GM18951 (cell line): Measurements from ENCODE around the gene TMEM143.
A peak's percentile ranks its signal among the peaks of the same experiment; 100 is the strongest.

ENCODE experiments used
- POLR2A ChIP-seq: IDR thresholded peaks from 4 replicates; pipeline ENCODE4 v1.6.1; 2011; ENCODE audit warnings: mild to moderate bottlenecking; ENCODE audit not compliant: insufficient read length, insufficient read depth; ENCODE audit errors: extremely low read depth
- in situ Hi-C: fragments of 300-500 bp; cut with MboI; formaldehyde crosslinking; loops from one replicate; pipeline ENCODE4 v1.12.0; 2022; ENCODE audit warnings: low sequenced_read_pairs, mixed read lengths, inconsistent platforms; ENCODE audit not compliant: unreplicated experiment

Gene TMEM143

DNA sequence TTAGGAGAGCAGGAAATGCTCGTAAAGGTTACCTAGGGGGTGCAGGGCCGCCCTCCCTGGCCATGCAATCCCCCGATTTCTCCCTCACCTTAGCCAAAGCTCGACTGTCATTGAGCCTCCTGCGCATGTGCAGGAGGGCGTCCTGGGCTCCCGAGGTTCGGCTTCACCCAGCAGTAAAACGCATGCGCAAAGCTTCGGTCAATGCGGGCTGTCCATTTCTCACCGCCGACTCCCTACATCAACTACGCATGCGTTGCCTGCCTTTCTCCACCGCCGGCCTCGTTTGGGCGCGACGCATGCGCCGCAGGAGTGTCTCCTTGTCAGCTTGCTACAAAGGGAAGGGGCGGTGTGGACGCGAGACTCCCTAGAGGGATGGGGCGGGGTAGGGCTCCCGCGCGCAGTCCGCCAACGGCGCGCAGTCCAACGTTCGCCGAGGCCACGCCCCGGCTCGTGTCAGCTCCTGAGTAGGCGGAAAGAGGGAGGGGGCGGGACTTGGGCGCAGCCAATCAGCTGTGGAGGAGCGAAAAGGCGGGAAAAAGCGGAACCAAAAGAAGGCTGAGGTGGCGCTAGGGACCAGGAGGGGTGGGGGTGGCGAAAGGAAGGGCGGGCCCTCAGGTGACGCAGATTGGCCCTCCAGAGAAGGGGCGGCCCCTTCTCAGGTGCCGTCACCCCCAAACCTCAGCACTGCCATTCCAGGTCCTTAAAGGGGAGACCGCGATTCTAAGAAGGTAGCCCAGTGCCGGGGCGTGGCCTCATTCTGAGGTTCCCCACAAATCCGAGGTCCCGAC, at the start of gene TMEM143, which contains the start of gene SYNGR4:
Gene TMEM143 (minus strand): TSS at position 131 of the 788 bp plus-strand sequence. CDS start 20 bp downstream, at position 111.
Gene SYNGR4 (plus strand): TSS at position 558 of the 788 bp plus-strand sequence. CDS start 1,476 bp downstream, outside the sequence.
- in situ Hi-C loops, result no loop called here
- TF ChIP-seq POLR2A, result peak; percentile 74

DNA sequence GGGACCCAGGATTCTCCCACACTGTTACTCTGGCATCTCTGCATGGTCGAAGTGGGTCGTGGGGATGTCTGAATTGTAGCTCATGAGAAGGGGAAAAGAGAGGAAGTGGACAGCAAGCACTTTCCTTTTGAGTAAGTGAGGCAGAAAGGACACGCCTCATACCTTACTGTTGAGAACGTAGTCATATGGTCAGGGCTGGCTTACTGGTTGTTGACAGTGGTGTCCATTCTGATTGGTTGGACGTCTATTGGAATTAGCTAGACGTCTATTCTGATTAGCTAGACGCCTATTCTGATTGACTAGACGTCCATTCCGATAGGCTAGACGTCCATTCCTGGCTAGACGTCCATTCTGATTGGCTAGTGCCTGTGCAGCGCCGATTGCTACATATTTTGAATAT, 42.1 kb upstream of the TMEM143 start:
- no peak for TF ChIP-seq POLR2A
- in situ Hi-C loops, result no loop called here

DNA sequence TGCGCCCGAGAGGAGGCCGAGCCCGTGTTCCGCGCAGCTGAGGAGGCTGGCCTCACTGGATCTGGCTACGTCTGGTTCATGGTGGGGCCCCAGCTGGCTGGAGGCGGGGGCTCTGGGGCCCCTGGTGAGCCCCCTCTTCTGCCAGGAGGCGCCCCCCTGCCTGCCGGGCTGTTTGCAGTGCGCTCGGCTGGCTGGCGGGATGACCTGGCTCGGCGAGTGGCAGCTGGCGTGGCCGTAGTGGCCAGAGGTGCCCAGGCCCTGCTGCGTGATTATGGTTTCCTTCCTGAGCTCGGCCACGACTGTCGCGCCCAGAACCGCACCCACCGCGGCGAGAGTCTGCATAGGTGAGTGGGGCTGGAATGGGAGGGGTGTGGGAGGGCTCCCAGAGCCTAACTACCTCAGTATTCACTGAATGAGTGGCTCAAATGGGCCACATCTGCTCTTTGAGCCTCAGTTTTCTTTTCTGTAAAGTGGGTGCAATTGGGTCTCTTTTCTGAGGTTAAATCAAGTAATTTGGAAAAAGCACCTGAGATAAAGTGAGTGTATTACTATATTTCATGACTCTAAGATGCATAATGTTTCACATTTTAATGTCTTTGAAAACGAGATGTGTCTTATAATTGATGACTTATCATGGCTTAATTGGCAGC, 41.4 kb upstream of the TMEM143 start:
- TF ChIP-seq POLR2A, result no peak
- in situ Hi-C loops, result no loop called here

DNA sequence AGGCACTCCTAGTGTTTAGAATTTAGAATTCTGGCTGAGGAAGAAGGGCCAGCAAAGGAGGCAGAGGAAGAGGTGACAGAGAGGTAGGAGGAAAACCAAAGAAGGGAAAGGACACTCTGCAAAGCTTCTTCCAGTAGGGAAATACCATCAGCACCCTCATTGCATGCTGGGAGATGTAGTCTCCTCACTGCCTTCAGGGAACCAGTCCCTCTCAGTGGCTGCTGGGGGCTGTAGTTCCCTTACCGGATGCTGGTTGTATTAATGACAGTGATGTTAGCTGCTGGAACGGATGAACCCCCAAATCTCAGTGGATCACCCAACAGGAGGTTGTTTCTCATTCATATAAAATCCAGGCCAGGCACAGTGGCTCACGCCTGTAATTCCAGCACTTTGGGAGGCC, 39.9 kb upstream of the TMEM143 start:
- TF ChIP-seq POLR2A, result no peak
- in situ Hi-C loops, result no loop called here

DNA sequence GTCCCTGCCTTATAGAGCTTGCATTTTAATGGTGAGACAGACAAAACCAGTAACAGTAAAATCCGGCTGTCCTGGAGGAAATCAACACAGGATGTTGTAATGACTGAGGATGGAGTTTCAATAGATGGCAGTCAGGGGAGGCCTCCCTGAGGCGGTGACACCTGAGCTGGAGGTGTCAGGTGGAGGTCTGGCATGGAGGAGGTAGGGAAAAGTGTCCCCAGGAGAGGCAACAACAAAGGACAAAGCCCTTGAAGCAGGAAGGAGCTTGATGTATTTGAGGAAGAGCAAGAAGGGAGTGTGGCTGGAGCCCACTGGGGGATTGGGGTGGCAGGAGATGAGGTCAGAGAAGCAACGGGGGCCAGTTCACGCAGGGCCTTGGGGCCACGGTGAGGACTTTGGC, 37.5 kb upstream of the TMEM143 start:
- in situ Hi-C loops, result no loop called here
- TF ChIP-seq POLR2A, result no peak

DNA sequence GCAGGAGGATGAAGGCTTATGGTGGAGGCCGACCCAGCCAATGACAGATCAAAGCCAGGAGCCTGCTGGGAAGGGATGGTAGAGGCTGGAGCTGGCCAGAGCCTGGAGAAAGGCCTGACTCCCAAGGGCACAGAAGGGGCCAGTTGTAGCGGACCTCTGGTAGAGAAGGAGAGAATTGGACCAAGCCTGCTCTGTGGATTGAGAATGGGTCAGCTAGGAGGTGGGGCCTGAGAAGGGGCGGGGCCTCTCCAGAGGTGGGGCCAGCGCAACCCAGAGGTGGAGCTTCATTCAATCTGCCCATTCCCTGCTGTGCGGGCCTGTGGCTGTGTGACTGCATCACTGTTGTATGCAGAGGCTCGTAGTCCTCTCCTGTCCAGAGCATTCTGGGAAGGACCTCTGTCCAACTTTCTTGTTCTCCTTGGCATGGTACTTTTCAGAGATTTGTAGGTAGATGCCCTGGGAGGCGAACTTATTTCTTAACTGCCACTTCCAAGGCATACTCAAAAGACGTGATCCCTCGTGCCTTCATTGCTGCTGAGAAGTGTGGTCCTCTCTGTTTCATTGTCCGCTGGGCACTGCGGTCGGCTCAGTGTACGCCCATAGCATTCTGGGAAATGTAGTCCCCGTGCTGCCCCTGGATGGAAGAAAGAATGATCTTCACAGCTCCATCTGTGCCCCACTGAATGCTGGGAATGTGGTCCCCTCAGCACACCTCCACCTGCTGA, 36.4 kb upstream of the TMEM143 start:
- no peak for TF ChIP-seq POLR2A
- in situ Hi-C loops, result no loop called here

DNA sequence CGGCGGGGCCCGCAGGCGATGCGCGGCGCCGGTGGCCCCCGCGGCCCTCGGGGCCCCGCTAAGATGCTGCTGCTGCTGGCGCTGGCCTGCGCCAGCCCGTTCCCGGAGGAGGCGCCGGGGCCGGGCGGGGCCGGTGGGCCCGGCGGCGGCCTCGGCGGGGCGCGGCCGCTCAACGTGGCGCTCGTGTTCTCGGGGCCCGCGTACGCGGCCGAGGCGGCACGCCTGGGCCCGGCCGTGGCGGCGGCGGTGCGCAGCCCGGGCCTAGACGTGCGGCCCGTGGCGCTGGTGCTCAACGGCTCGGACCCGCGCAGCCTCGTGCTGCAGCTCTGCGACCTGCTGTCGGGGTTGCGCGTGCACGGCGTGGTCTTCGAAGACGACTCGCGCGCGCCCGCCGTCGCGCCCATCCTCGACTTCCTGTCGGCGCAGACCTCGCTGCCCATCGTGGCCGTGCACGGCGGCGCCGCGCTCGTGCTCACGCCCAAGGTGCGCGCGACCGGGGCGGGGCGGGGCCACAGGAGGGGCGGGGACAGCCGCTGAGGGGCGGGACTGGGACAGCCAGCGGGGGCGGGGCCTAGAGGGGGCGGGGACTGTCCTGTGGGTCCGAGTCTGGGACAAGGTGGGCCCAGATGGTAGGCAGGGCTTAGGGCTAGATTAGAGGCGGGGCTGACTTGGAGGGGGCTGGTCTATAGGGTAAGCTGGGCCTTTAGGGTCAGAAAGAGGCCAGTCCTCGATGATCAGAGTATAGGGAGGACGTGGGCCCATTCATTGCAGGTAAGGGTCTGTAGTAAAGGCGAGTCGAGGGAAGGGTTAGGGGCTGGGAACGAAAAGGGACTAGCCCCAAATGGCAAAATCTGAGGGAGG, 34.9 kb upstream of the TMEM143 start:
- TF ChIP-seq POLR2A, result peak; percentile 67
- in situ Hi-C loops, result no loop called here

DNA sequence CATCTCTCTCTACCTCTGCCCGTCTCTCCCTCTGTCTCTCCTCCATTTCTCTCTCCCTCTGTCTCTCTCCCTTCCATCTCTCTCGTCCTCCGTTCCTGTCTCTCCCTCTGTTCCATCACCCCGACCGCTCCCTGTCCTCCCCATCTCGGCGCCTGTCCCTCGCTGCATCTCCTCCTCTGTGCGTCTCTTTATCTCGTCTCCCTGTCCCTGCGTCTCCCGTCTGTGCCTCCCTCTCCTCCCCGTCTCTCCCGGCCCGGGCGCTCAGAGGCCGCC, 34.3 kb upstream of the TMEM143 start:
- TF ChIP-seq POLR2A, result no peak

DNA sequence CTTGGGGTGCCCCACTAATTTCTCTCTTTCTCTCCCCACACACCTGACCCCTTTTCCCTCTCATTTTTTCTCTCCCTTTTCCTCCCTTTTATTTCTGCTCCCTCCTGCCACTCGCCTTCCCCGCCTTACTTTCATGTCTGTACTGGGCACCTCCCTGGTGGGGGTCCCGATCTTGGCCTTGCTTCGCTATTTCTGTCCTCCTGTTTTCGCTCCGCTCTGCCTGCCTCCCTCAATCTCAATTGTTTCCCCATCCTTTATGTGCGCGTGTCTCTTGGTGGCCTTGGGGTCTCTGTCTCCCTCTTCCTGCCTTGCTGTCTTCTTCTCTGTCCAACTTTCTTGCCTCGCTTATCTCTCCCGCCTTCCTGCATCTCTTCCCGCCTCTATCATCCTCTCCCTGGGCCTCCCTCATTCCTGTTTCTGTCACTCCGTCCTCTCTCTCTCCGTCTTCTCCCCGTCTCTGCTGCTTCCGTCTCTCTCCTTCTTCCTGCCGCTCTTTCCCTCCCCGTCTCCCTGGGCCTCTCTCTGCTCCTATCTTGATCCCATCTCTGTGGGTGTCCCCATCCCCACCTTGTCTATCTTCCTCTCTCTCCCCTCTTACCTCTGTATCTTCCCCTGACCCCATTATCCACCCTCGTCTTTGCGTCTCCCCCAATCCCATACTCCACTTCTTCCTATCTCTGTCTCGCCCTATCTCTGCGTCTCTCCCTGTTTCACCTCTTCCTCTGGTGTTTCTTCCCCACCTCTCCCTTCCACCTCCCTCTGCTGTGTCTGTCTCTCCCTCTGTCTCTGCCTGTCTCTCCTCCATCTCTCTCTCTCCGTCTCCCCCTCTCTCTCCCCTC, 33.7 kb upstream of the TMEM143 start:
- in situ Hi-C loops, result no loop called here
- no peak for TF ChIP-seq POLR2A

More for the DNA sequence above, 34.3 kb upstream of the TMEM143 start:
- in situ Hi-C loops, result no loop called here

DNA sequence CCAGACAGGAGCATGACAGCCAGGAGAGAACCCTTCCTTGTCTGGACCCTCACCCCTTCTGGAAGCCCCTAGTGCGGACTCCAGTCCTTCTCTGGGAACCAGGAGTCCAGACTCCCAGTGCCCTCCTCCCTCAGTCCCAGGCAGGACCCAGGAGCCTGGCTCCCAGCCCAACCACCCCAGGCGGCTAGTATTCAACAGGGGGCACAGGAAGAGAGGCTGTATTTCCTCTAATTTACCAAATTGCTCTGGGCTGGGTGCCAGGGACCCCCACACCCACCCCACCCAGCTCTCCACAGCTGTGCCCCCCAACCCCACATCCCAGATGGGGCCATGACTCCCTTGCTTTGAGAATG, 33.1 kb upstream of the TMEM143 start:
- in situ Hi-C loops, result no loop called here
- TF ChIP-seq POLR2A, result no peak

DNA sequence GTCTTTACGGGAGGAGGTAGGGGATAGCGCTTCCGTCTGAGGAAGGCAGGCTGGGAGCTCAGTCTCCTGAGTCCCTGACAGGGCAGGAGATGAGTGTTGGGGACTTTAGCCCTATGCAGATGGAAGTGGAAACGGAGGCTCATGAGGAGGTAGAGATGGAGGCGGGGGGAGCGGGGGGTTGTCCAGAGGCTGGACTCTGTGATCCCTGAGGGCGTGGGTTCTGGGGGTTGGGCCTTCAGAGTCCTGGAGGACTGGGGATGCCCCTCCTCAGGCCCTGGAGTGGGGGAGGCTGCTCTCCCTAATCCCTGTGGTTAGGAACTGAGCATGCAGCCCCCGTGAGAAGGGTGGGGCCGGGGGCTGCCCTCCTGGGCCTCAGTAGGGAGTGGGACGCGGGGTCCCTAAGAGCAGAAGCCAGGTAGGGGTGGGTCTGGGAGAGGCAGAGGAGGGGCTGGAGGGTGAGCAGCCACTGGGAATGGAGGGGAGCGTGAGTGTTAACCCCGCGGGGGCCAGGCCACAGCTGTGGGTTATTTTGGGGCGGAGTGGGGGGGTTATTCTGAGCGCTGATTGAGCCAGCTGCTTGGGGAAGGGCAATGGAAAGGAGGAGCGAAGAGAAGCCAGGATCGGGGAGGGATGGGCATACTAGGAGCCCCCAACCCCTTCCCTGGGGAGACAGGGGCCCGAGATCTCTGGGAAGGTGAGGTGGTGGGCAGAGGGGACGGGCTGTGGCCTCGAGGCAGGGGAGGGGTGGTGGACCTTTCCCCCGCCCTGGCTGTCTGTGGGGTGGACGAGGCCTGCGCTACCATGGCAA, 32.5 kb upstream of the TMEM143 start:
- in situ Hi-C loops, result no loop called here
- no peak for TF ChIP-seq POLR2A
